Liver (tissue), 3 donors: ENCODE results near the gene SARDH.

Experiments used
- ATF3 ChIP-seq: IDR thresholded peaks from 2 replicates; pipeline ENCODE4 v1.6.1; 2016; ENCODE audit warnings: antibody characterized with exemption
- CTCF ChIP-seq: fragments of 150-350 bp; IDR thresholded peaks from 2 replicates; pipeline ENCODE4 v1.5.1; 2017; ENCODE audit warnings: improper control_type of control experiment, low read depth, low read length; ENCODE audit not compliant: missing input control
- EGR1 ChIP-seq, 2 donors: IDR thresholded peaks; 2 replicates each; pipeline ENCODE4 v1.6.1; 2016 to 2018; ENCODE audit warnings: antibody characterized with exemption in 2 of 2, low read depth in 2 of 2
- FOXA1 ChIP-seq: IDR thresholded peaks from 2 replicates; pipeline ENCODE4 v1.6.1; 2016; ENCODE audit warnings: antibody characterized with exemption
- GABPA ChIP-seq, 2 donors: IDR thresholded peaks in 1 of 2; conservative IDR thresholded peaks in 1 of 2; 2 replicates each; pipeline ENCODE4 v1.6.1; 2016; ENCODE audit warnings: antibody characterized with exemption in 2 of 2, mild to moderate bottlenecking in 1 of 2, moderate library complexity in 1 of 2
- JUND ChIP-seq, 2 donors: IDR thresholded peaks; 2 replicates each; pipeline ENCODE4 v1.6.1; 2016; ENCODE audit warnings: antibody characterized with exemption in 2 of 2
- MAX ChIP-seq: IDR thresholded peaks from 2 replicates; pipeline ENCODE4 v1.6.1; 2016; ENCODE audit warnings: antibody characterized with exemption
- RAD21 ChIP-seq, 2 donors: IDR thresholded peaks; 2 replicates each; pipeline ENCODE4 v1.6.1; 2016; ENCODE audit warnings: antibody characterized with exemption in 2 of 2, mild to moderate bottlenecking in 2 of 2
- RXRA ChIP-seq, 2 donors: IDR thresholded peaks; 2 replicates each; pipeline ENCODE4 v1.6.1; 2017 to 2018; ENCODE audit warnings: antibody characterized with exemption in 2 of 2, mild to moderate bottlenecking in 1 of 2
- TAF1 ChIP-seq: conservative IDR thresholded peaks from 2 replicates; pipeline ENCODE4 v1.6.1; 2016; ENCODE audit warnings: antibody characterized with exemption, mild to moderate bottlenecking
- YY1 ChIP-seq: IDR thresholded peaks from 2 replicates; pipeline ENCODE4 v1.6.1; 2016; ENCODE audit warnings: antibody characterized with exemption, mild to moderate bottlenecking
- ZBTB33 ChIP-seq: IDR thresholded peaks from 2 replicates; pipeline ENCODE4 v1.6.1; 2016; ENCODE audit warnings: antibody characterized with exemption
- TF ChIP-seq, protein P1 (sequence below): IDR thresholded peaks from 2 replicates; pipeline ENCODE4 v1.6.1; 2016; ENCODE audit warnings: antibody characterized with exemption, mild to moderate bottlenecking
- donor health status: healthy.
- donor health status: healthy.

GRCh38 chr9:133647148-133647547, 91.0 kb downstream of the SARDH start:
- no peak for TF ChIP-seq CTCF
- no peak for TF ChIP-seq JUND (IDR thresholded peaks at IDR 0.05)
- TF ChIP-seq MAX: no peak
- no peak for TF ChIP-seq RAD21 (IDR thresholded peaks at IDR 0.05)
- TF ChIP-seq, protein P1, sequence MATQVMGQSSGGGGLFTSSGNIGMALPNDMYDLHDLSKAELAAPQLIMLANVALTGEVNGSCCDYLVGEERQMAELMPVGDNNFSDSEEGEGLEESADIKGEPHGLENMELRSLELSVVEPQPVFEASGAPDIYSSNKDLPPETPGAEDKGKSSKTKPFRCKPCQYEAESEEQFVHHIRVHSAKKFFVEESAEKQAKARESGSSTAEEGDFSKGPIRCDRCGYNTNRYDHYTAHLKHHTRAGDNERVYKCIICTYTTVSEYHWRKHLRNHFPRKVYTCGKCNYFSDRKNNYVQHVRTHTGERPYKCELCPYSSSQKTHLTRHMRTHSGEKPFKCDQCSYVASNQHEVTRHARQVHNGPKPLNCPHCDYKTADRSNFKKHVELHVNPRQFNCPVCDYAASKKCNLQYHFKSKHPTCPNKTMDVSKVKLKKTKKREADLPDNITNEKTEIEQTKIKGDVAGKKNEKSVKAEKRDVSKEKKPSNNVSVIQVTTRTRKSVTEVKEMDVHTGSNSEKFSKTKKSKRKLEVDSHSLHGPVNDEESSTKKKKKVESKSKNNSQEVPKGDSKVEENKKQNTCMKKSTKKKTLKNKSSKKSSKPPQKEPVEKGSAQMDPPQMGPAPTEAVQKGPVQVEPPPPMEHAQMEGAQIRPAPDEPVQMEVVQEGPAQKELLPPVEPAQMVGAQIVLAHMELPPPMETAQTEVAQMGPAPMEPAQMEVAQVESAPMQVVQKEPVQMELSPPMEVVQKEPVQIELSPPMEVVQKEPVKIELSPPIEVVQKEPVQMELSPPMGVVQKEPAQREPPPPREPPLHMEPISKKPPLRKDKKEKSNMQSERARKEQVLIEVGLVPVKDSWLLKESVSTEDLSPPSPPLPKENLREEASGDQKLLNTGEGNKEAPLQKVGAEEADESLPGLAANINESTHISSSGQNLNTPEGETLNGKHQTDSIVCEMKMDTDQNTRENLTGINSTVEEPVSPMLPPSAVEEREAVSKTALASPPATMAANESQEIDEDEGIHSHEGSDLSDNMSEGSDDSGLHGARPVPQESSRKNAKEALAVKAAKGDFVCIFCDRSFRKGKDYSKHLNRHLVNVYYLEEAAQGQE: no peak
- no peak for TF ChIP-seq YY1
- no peak for TF ChIP-seq ATF3
- no peak for TF ChIP-seq RXRA (IDR thresholded peaks at IDR 0.05)
- no peak for TF ChIP-seq EGR1 (IDR thresholded peaks at IDR 0.05; ENCODE audit: low read depth in 2 of 2)
- no peak for TF ChIP-seq ZBTB33
- TF ChIP-seq GABPA (IDR thresholded peaks at IDR 0.05 in 1 of 2, conservative IDR thresholded peaks at IDR 0.05 in 1 of 2): no peak
- no peak for TF ChIP-seq FOXA1
- no peak for TF ChIP-seq TAF1
